GM13976 (cell line): ENCODE data around the gene AGPAT4.

ENCODE experiments used
- DNase-seq: peaks from one replicate; pipeline ENCODE4 v3.0.0; 2012; ENCODE audit warnings: low spot score
- CTCF ChIP-seq: IDR thresholded peaks from 2 replicates; pipeline ENCODE4 v1.5.1; 2012; ENCODE audit warnings: borderline replicate concordance, mild to moderate bottlenecking; ENCODE audit not compliant: insufficient read depth; ENCODE audit errors: extremely low read depth, missing control alignments, control extremely low read depth
- in situ Hi-C: fragments of 300-500 bp; cut with MboI; formaldehyde crosslinking; loops from one replicate; pipeline ENCODE4 v1.12.0; 2022; ENCODE audit warnings: low sequenced_read_pairs, mixed read lengths, inconsistent platforms; ENCODE audit not compliant: unreplicated experiment

Gene AGPAT4

GRCh38 chr6:161265554-161265953 is 8.3 kb downstream of the AGPAT4 start:
- no peak for DNase-seq
- TF ChIP-seq CTCF, result no peak
- in situ Hi-C loops, result no loop called here

DNA sequence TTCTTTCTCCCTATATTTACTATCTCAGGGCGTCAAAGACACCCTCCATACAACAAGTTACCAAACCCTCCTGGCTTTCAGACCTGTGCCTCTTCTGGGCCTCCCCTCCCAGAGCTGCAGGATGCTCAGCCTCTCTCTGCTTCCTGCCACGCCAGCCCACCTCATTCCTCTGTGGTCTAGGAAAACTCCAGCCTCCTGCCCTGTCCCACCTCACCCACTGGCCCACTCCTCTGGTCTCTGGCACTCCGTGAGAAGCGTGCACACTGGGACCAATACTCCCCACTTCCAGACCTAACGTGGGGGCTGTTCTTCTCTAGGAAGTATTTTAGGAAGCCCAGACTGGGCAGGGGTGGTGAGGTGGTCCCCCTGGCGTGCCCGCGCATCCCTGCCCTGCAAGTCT is 9.7 kb downstream of the AGPAT4 start:
- no peak for TF ChIP-seq CTCF
- in situ Hi-C loops, result no loop called here
- no peak for DNase-seq

- no peak for DNase-seq
- no peak for TF ChIP-seq CTCF
- in situ Hi-C loops, result no loop called here
Observed at GRCh38 chr6:161261816-161262215, 12.0 kb downstream of the AGPAT4 start.

- TF ChIP-seq CTCF, result no peak
- in situ Hi-C loops, result no loop called here
- DNase-seq, result no peak
Observed at GRCh38 chr6:161261325-161261724, 12.5 kb downstream of the AGPAT4 start.

GRCh38 chr6:161259302-161259701 is 14.6 kb downstream of the AGPAT4 start:
- no peak for DNase-seq
- no peak for TF ChIP-seq CTCF
- in situ Hi-C loops, result no loop called here

DNA sequence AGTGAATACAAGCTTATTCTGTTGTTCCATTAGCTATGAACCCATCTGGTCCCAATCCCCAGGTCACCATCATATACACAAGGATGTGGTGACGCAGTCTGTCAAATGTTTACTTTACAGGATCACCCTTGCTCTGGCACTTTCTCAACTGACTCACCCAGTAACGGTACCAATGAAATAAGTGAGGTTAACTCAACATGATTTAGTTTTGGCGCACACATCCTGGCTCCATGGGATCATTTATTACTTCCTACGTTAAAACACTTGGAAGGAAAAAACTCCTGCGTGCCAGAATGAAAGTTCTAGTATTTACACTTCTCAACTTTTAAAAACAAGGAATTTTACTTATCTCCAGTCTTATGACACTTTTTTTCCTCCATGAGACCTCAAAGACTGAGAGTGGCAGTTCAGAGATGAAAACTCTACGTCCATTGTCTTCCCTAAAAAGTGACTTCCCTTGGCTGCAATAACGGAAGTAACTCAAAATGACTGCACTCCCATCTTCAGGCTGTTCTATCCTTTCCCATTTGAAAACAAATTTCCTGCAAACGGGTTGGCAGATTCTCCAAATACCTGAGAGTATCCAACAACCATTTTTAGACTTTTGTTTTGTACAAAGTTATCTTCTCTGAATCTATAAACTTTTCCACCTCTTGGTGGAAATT is 15.9 kb downstream of the AGPAT4 start:
- no peak for DNase-seq

More for the DNA sequence above, 15.9 kb downstream of the AGPAT4 start:
- no peak for TF ChIP-seq CTCF
- in situ Hi-C loops, result no loop called here
